ENCODE data around the gene HOTAIR.
A peak's percentile ranks its signal among the peaks of the same experiment; 100 is the strongest.

The HOTAIR gene

DNA sequence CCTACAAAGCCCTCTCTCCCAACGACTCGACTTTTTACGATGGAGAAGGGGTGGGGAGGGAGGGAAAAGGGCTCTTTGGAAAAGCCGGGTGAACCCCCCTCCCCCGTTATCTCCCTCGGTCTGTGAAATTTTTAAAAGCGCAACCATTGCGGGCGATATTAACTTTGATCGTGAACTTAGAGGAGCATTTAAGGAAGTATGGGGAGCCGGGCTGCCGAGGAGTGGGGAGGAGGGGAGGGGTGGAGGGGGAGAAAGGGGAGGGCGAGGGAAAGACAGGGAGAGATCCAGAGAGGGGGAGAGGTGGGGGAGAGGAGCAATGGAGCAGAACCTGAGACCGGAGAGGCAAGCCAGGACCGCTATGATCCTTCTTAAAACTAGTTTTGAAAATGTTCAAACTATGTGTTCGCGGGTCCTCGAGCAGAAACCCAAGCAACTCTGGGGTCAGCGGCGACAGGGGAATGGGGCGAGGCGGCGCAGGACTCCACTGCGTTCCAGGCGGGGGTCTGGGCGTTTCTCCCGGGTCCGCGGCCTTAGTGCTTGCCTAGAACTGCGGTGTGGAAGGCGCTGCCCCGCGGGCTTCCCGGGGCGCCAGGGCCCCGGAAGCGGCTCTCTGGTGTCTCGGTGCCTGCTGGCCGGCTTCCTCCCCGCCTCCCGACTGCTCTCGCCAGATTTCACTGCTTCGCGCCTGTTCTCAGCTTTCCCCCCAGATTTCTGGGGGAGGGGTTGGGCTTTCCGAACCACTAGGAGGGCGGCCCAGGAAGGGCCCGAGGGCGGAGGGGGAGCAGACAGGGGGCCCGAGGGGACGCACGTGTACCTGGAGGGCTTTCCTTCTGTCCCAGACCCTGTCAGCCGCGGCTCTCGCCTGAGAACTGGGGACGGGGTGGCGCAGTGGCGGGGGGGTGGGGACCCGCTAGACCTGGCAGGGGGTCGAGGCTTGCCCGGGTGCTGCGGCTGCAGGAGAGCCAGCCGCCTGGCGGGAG is at the start of gene HOTAIR:
HOTAIR (minus strand) TSS at position 871 of the 980 bp plus-strand sequence.
- DNase-seq = peak; percentile 44

DNA sequence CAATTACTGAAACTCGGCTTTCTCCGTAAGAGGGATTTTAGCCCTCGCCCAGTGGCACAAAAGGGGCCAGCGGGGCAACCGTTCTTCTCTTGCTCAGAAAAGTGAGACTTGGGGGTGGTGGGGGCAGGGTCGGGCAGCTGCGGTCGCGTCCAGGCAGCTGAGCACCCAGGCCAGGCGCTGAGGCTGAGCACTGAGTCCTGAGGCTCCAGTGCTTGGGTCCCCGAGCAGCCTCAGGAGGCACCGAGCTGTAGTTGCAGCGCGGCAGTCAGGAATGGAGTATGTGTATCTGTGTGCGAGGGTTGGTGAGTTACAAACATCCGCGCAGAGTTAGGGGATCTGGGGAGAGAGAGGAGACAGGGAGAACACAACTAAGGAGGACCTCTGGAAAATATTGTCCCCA is 49.4 kb upstream of the HOTAIR start:
- DNase-seq = no peak

DNA sequence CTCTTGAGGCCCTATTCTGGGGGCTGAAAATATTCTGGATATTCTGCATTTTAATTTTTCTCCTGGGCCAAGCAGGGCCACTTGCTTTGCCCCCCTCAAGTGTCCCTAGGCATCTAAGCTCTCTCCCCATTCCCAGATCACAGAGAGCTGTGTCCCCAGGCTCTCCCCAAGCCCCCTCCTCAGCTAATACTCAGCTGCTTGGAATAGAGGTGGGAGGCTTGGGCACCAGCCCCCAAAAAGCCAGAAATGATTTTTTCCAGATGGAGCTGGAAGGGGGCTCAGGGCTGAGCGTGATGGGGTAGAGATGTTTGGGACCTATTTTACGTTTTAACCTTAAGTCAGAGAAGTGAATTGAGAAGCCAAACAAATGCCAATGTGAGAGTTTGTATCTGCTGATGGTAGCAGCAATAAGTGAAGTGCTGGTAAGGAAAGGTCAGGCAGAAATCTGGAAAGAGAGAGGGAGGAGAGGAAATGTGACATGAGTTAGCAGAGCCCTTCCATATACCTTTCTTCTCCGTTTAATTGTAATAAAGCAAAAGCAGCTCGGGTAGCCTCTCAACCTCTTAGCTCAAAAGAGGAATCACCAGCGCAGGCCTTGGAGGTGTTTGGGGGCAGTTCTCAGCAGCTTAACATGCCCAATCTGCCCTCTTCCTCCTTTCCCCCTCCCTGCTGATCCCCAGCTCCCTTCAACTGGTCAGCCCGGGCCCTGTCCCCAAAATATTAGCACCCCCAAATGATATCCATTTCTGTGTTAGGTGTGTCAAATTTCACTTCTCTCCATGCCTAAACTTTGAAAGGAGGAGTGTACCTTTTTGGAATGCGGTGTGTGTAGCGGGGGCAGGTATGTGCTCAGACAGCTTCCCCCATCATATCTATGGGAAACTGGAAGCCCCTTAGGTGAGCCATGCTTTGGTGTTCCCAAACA is 48.5 kb upstream of the HOTAIR start:
- DNase-seq = no peak

DNA sequence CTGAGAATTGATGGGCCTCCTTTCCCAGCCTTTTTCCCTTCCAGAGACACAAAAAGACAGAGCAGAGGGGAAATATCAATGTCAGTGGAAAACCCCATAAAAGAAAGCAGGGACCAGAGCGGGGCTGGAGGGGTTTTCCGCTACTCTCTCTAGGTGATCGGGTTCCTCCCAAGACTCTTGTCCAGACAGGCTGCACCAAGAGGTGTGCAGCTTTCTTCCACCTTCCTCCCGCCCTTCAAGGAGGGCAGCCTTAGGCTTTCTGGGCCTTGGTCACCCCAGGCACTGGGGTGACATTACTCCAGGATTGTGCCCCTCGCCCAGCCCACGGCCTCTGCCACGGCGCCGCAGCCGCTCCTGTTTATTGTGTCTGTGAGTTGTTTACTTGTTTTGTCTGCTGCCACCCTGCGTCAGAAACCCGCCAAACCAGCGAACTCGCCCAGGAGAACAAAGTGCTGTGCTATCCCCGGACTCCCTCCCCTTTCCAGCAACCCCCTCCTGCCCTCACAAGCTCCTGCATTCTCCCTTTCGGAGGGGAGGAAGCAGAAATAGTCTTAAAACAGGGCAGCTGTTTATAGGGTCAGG is 46.8 kb upstream of the HOTAIR start:
- no peak for DNase-seq

DNA sequence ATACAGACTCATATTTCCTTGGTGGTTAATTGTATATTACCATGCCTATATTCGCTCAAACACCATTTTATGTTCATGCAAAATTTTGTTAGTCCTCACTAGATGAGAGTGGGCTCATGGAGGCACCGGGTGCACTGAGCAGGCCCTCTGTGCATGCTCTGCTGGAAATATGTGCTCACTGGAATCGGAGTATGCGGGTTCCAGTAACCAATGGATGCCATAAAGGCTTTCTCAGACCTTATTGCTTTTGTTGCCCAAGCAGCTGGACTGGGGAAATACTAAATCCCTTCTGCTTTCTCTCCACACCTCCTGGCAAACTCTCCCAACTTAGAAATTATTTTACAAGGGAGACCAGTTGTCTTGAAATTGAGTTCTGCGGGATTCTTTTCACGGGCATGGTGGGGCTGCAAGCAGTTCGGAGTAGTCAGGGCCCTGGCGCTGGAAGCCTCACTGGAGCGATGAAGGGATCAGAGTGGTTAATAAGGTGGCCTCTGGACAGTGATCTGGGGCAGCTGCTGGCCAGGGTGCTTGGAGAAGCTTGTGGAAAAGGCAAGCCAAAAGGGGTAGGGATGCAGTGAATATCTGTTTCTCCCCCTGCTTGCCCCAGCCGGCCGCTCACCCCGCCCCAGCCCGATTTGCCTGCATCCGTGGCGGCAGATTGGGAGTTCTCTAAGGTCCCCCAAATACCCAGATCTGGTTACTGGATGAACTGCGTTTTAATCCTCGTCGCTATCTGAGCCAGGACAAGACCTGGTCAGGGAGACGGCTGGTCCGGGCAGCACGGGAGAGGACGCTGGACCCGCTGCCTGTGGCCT is 46.0 kb upstream of the HOTAIR start:
- no peak for DNase-seq

DNA sequence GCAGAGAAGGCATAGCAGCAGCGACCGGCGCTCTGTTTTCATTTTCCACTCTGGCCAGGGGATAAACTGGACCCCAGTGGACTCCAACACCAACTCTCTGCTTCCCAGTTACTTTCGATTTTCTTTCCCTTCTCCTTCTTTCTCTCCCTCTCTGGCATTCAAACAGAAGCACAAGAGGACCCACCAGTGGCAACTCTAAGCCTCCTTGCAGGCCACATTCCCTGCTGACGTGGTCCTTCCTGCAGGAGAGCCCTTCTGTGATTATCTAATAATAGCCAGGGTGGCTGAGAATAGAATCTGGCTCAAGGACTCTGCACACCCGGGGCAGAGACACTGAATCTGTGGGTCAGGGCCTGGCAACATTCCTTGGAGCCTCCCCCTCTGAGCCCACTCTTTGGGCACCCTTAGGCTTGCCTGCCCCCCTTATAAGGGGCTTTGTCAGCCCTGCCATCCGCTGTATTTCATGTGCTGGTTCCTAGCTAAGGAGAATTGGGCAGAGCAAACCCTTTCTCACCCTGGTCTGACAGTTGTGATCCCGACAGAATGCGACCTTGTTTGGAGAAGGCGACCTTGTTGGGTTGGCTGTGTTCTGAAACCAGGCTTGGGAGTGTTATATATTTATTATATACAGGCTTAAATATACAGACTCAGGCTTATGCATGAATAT is 45.3 kb upstream of the HOTAIR start:
- no peak for DNase-seq

DNA sequence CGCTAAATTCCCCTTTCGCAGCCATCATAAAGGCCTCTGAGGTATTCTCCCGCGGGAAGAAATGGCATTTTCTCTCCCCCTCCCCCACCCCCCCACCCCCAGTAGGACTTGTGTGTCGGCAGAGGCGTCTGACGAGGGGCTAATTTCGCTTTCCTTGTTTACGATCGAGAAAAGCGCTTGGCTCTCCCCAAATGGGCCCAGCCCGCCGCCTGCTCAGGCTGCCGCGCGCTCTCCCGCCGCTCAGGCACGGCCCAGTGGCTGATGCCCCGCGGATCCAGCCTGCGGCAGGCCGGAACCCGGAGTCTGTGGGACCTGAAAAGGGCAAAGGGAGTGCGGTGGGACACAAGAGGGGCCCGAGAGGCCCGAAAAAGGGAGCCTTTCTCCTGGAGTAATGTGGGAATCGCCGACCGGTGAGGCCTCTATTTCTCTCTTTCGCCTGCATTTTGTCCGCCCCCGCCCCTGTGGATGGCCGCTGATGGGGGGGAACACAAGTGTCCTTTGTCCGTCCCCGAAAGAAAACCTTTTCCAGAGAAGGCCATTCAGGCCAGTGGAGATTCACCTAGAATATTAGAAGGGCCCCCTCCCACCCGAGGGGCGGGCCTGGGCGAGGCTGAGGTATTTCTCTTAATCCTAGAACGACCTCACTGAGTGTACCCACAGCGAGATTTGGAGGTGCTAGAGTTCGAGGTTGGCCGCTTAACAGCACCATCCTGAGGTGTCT is 44.5 kb upstream of the HOTAIR start:
- DNase-seq = no peak

DNA sequence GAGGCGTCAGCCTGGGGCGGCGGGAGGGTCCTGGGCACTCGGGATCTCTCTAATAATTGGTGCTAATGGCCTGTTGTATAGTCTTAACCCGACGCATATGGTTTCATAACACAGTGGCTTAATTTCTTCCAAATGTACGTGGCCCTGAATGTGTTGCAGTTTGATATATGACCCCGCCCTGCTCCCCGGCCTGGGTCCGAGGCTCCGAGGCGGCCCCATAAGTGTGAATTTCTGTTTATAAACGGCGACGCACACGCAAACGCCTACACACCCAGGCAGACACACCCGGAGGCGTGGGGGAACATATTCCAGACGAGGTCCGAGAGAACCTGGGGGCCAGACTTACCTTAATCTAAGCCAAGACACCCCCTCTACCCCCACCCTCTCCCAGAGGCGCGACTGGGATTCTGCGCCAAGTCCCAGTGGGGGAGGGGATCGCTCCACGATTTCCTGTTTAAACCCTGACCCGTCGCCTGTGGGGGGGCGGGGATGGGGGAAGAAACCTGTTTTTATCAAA is 43.8 kb upstream of the HOTAIR start:
- DNase-seq = no peak

DNA sequence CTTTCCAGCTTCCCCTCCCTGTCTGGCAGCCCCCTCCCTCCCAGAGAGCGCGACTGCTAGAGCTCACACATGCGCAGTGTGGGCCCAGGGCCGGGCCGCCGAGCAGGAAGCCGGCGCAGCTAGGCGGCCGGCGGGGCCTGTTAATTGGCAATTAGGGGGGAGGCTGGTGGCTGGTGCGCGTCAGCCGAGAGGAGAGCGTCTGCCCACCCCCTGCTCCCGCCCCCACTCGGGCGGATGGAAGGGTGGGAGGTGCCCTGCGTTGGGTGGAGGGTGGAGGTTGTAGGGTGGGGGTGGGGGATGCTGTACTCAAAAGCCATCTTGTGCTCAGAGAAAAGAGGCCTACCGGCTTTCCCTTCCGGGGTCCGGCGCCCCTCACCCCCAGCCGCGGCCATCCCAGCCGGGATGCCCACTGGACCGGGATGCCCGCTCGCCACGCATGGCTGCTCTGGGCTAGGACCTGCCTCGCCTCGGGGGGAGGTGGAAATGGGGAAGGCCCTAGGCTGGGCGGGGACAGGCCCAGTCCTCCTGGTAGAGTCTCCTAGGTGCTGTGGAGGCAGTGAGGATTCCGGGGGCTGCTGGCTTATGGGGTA is 43.2 kb upstream of the HOTAIR start:
- peak; percentile 98 for DNase-seq

DNA sequence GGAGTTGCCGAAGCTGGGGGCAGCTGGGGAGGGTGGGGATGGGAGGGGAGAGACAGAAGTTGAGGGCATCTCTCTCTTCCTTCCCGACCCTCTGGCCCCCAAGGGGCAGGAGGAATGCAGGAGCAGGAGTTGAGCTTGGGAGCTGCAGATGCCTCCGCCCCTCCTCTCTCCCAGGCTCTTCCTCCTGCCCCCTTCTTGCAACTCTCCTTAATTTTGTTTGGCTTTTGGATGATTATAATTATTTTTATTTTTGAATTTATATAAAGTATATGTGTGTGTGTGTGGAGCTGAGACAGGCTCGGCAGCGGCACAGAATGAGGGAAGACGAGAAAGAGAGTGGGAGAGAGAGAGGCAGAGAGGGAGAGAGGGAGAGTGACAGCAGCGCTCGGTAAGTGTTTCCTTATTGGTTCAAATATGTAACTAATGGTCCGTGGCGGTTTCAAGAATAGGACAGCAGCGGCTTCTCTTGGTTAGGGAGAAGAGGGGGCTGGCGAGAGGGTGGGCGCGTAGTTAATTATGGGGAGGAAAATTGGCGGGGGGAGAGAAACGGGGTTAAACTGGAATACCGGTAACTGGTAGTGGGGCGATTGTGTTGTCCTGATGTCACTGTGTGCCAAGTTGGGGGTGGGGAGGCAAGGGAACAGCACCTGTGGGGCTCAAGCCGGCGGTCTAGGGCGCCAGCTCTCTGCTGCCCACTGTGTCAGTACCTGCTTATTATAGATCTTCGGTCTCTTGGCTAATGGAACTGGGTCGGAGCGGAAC is 42.5 kb upstream of the HOTAIR start:
- peak; percentile 92 for DNase-seq

DNA sequence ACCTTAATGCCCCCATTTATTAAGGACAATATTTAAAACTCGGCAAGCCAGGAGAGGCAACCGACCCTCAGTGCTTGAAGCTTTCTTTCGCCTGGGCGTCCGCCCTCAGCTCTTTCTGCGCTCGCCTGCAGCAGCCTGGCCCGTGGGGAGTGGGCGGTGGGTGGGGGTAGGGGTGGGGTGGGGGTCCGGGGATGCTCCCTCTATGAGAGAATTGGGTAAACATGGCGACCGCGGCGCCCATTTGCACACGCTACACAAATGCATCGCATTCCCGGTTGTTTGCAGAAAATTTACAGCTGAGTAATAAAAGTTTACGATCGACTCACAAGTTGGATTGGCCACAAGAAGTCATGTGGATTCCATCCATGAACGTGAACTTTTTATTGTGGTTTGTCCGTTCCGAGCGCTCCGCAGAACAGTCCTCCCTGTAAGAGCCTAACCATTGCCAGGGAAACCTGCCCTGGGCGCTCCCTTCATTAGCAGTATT is 41.8 kb upstream of the HOTAIR start:
- DNase-seq = peak; percentile 26

DNA sequence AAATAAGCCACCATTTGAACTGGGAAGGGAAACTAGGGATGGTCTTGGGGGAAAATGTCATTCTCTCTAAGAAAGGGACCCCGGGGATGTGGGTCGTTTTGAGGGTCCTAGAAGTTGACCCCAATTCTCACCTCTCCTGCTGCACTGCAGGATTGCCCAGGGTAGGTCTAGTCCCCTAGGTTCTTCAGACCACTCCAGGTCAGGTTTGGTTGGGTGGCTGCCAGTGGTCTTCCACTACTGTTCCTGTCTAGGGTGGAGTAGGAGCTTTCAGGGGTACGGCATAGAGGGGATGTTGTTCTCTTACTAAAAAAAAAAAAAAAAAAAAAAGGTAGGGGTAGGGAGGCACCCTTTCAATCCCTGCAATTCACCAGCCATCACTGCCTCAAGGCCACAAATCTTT is 41.3 kb upstream of the HOTAIR start:
- no peak for DNase-seq

DNA sequence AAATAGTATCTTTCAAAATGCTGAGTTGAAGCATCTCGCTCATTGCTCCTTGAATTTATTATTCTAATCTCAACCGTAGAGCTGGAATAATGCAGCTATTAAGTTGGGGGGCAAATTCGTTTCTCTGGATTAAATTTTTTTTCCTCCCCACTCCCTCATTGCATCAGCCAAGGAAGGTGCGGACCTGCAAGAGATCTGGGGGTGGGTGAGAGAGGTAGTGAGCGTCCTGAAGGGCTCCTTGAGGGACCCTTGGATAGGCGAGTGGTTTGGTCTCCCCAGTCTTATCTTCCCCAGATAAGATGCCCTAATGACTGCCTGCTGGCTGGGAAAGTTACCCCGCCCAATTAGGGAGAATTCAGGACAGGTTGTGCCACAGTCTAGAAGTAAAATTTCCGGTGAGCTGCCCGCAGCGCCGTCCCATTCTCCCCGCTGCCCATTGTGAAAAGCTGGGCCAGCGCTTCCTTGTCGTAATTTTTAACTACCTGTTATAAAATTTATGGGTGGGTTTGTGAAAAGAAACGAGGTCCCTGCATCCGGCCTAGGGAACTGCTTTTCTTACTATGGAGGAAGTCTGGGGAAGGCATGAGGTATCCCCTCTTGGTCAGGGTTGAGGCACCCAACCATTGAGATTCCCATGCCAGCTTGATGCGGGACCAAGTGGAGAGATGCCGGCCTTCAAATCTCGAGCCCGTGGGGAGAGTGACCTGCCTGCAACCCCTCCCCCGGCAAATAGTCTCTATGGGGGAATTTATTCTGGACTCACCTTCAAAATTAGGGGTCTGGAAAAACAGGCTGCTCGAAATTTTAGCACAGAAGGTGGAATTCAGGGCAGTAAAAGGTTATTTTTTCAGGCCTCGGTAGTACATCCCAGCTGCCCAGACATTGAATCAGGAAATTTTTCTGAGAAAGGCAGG is 40.5 kb upstream of the HOTAIR start:
- no peak for DNase-seq

DNA sequence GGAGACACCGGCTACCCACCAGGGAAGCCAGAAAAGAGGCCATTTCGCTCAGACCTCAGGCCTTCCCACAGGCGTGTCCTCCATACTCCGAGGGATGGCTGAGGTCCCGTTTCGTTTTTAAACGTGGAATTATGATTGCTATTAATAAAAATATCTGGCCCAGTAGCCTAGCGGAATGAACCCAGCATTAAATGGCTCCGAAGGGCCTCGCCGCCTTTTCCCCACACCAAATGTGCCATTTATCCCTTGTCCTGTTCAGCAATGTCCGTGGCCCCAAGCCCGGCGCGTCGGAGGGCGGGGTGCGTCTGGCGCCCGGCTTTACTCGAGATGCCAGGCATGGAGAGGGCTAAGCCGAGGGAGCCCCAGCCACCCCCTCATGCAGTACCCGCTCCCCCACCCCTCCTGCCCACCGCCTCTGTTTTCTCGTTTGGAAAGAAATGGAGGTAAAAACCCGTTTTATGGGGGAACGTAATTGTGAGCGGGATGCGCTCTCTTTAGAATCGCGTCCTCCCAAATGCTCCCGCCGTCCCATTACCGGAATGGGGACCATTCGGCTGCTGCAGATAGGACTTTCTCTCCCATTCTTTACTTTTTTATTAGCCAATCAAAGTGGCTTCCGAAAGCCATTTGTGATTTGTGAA is 39.7 kb upstream of the HOTAIR start:
- DNase-seq = no peak

DNA sequence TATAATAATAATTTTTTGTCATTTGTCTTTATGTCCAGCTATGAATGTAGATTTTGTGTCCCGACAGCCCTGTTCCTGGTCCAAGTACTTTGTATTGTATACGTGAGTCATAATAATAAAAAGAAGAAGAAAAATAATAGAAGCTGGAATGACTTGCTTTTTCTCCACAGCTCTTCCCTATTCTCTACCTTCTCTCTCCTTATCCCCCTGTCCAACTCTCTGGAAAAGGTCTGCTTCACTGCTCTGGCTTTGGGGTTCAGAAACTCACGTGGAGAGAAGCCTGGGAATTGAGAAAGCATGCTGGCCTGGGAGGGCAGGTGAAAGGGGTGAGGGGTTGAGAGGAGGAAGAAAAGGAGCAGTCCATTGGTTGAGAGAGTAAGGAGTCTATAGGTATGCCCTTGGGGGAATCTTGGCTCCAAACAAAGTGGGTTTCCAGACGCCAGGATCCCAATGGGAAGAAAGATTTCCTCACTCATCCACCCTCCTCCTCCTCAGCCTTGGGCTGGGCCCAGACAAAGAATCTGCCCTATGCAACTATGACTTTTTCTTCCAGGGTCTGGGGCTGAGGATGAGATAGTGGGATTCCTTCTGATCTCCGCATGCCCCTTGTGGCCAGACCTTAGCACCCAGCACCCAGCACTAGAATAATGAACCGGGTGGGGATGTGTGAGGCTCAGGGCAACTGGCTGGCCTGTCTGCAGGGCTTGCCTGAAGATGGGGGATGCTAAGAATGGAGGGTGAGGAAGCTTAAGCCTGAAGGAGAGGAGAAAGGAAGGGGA is 38.1 kb upstream of the HOTAIR start:
- no peak for DNase-seq

DNA sequence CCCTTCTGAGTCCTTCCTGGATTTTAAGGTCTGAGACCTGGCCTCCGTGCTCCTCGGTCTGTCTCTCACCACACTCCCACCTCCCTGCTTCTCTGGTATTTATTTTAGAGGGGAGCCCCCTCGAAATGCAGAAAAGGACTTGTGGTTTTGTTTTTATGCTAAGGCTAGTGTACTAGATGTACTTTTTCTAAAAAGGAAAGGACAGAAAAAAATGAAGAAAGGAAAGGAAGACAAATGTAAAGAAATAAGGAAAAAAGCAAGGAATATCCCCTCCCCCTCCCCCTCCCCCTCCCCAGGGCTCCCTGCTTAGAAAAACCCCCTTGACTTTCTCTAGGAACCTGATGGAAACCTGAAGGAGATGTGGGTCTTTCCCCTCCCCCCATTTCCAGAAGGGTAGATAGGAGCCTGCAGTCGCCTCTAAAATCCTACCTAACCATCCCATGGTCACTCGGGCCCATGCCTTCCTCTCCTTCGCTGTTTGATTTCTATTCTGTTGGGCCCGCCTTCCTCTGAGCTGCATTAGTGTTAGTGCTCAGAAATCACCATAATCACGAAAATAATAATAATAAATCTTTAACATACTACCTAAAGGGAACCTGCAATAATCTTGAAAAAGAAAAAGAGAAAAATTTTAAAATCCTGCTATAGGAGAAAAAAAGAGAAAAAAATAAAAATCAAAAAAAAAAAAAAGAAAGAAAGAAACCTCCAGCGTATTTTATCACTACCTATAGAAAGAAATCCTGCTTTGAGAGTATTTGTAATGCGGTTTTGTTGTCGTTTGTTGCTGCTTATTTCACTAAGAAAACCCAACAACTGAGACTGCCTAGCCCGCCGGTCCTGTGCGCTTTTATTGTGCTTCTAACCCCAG is 37.1 kb upstream of the HOTAIR start:
- DNase-seq = no peak

Measured in NCI-H1092 (cell line).